HG03064 (cell line): ENCODE results near the gene RARA.

Source experiments
- ATAC-seq: cut with Tn5 transposase; IDR thresholded peaks from one replicate; pipeline ENCODE4 v1.9.1; 2021; ENCODE audit warnings: low read depth; ENCODE audit not compliant: unreplicated experiment

Gene RARA

GRCh38 chr17:40325156-40326013 is 16.4 kb downstream of the RARA start:
- no peak for ATAC-seq

GRCh38 chr17:40326014-40326831 is 17.2 kb downstream of the RARA start:
- ATAC-seq = no peak

- no peak for ATAC-seq
Measured at GRCh38 chr17:40326832-40327199, 17.8 kb downstream of the RARA start.

- ATAC-seq = no peak
Measured at GRCh38 chr17:40327244-40327729, 18.3 kb downstream of the RARA start.

- no peak for ATAC-seq
Measured at GRCh38 chr17:40327735-40328385, 18.9 kb downstream of the RARA start.

GRCh38 chr17:40328386-40328766 is 19.4 kb downstream of the RARA start:
- no peak for ATAC-seq

- no peak for ATAC-seq
Measured at GRCh38 chr17:40329839-40330794, 21.1 kb downstream of the RARA start.

GRCh38 chr17:40330850-40331470 is 22.0 kb downstream of the RARA start:
- no peak for ATAC-seq

- no peak for ATAC-seq
Measured at GRCh38 chr17:40331743-40332641, 23.0 kb downstream of the RARA start.

- ATAC-seq = no peak
Measured at GRCh38 chr17:40333781-40334448, 24.9 kb downstream of the RARA start.

GRCh38 chr17:40335620-40336019 is 26.6 kb downstream of the RARA start:
- no peak for ATAC-seq

- no peak for ATAC-seq
Measured at GRCh38 chr17:40337351-40337750, 28.4 kb downstream of the RARA start.

GRCh38 chr17:40338058-40338457 is 29.1 kb downstream of the RARA start:
- no peak for ATAC-seq

- ATAC-seq = no peak
Measured at GRCh38 chr17:40338941-40339649, 30.1 kb downstream of the RARA start.

- no peak for ATAC-seq
Measured at GRCh38 chr17:40340327-40340726, 31.3 kb downstream of the RARA start.

- no peak for ATAC-seq
Measured at GRCh38 chr17:40340880-40341807, 32.2 kb downstream of the RARA start.
